SK-N-SH treated with all-trans-retinoic acid at 6 μM for 48 hours (cell line): ENCODE data around the gene NOTUM.
"Not testable (repeated sequence)": the region's sequence is repeated elsewhere in the genome, so short reads cannot be mapped to it uniquely, and the experiment has no call there.

Source experiments
- ATAC-seq: fragments of 200-7000 bp; cut with Tn5 transposase; 3 replicates; pipeline ENCODE4 v1.9.1; 2020; ENCODE audit warnings: mild to moderate bottlenecking, moderate library complexity
- ARNTL ChIP-seq: fragments of 450-650 bp; formaldehyde crosslinking; IDR thresholded peaks from 2 replicates; pipeline ENCODE4 v1.5.0; 2020; ENCODE audit warnings: low read depth, mild to moderate bottlenecking, moderate library complexity, borderline replicate concordance
- BACH2 ChIP-seq: fragments of 250-450 bp; sonication (Bioruptor Pico); IDR thresholded peaks from 2 replicates; pipeline ENCODE4 v1.9.0; 2021; ENCODE audit warnings: mild to moderate bottlenecking, borderline replicate concordance
- CREB5 ChIP-seq: fragments of 250-450 bp; sonication (Bioruptor Pico); IDR thresholded peaks from 2 replicates; pipeline ENCODE4 v1.5.1; 2020; ENCODE audit warnings: low read depth, mild to moderate bottlenecking, moderate library complexity
- CSDC2 ChIP-seq: fragments of 250-450 bp; sonication (Bioruptor Pico); IDR thresholded peaks from 2 replicates; pipeline ENCODE4 v1.5.0; 2020; ENCODE audit warnings: mild to moderate bottlenecking, moderate library complexity
- ESRRG ChIP-seq: fragments of 250-450 bp; sonication (Bioruptor Pico); IDR thresholded peaks from 2 replicates; pipeline ENCODE4 v1.6.1; 2021; ENCODE audit warnings: mild to moderate bottlenecking
- GLIS3 ChIP-seq: fragments of 250-450 bp; sonication (Bioruptor Pico); IDR thresholded peaks from 2 replicates; pipeline ENCODE4 v1.5.0; 2020; ENCODE audit warnings: mild to moderate bottlenecking, moderate library complexity
- OSR1 ChIP-seq: fragments of 250-450 bp; sonication (Bioruptor Pico); IDR thresholded peaks from 2 replicates; pipeline ENCODE4 v1.8.0; 2022; ENCODE audit warnings: moderate library complexity, mild to moderate bottlenecking, inconsistent platforms
- PATZ1 ChIP-seq: fragments of 250-450 bp; sonication (Bioruptor Pico); IDR thresholded peaks from 2 replicates; pipeline ENCODE4 v1.8.0; 2020; ENCODE audit warnings: mild to moderate bottlenecking, moderate library complexity, borderline replicate concordance
- POU6F1 ChIP-seq: fragments of 250-450 bp; sonication (Bioruptor Pico); IDR thresholded peaks from 2 replicates; pipeline ENCODE4 v1.8.0; 2021; ENCODE audit warnings: low read depth, mild to moderate bottlenecking, moderate library complexity, borderline replicate concordance
- PPARA ChIP-seq: fragments of 250-450 bp; sonication (Bioruptor Pico); IDR thresholded peaks from 2 replicates; pipeline ENCODE4 v1.5.0; 2020; ENCODE audit warnings: mild to moderate bottlenecking, borderline replicate concordance
- SNAI2 ChIP-seq: fragments of 250-450 bp; sonication (Bioruptor Pico); IDR thresholded peaks from 2 replicates; pipeline ENCODE4 v1.5.0; 2020; ENCODE audit warnings: mild to moderate bottlenecking, moderate library complexity
- TCF4 ChIP-seq: fragments of 250-450 bp; sonication (Bioruptor Pico); IDR thresholded peaks from 2 replicates; pipeline ENCODE4 v1.8.0; 2021; ENCODE audit warnings: mild to moderate bottlenecking, moderate library complexity, borderline replicate concordance
- TOX ChIP-seq: fragments of 250-450 bp; sonication (Bioruptor Pico); IDR thresholded peaks from 2 replicates; pipeline ENCODE4 v1.8.0; 2021; ENCODE audit warnings: mild to moderate bottlenecking, moderate library complexity, borderline replicate concordance
- ZC3H10 ChIP-seq: fragments of 250-450 bp; sonication (Bioruptor Pico); IDR thresholded peaks from 2 replicates; pipeline ENCODE4 v1.5.1; 2021; ENCODE audit warnings: mild to moderate bottlenecking, moderate library complexity
- ZFP3 ChIP-seq: fragments of 250-450 bp; sonication (Bioruptor Pico); IDR thresholded peaks from 2 replicates; pipeline ENCODE4 v1.5.0; 2020; ENCODE audit warnings: mild to moderate bottlenecking, moderate library complexity
- ZFP30 ChIP-seq: fragments of 450-650 bp; formaldehyde crosslinking; IDR thresholded peaks from 2 replicates; pipeline ENCODE4 v1.5.0; 2022; ENCODE audit warnings: mild to moderate bottlenecking, moderate library complexity
- ZNF565 ChIP-seq: fragments of 450-650 bp; formaldehyde crosslinking; conservative IDR thresholded peaks from 2 replicates; pipeline ENCODE4 v1.5.0; 2020; ENCODE audit warnings: low read depth, mild to moderate bottlenecking, moderate library complexity
- ZNF70 ChIP-seq: fragments of 450-650 bp; formaldehyde crosslinking; IDR thresholded peaks from 2 replicates; pipeline ENCODE4 v1.5.0; 2020; ENCODE audit warnings: mild to moderate bottlenecking, moderate library complexity
- ZNF8 ChIP-seq: fragments of 450-650 bp; formaldehyde crosslinking; IDR thresholded peaks from 2 replicates; pipeline ENCODE4 v1.5.0; 2020; ENCODE audit warnings: mild to moderate bottlenecking, moderate library complexity
- TF ChIP-seq, protein P1 (sequence below): fragments of 250-450 bp; sonication (Bioruptor Pico); IDR thresholded peaks from 2 replicates; pipeline ENCODE4 v1.5.0; 2020; ENCODE audit warnings: mild to moderate bottlenecking, moderate library complexity

NOTUM gene

DNA sequence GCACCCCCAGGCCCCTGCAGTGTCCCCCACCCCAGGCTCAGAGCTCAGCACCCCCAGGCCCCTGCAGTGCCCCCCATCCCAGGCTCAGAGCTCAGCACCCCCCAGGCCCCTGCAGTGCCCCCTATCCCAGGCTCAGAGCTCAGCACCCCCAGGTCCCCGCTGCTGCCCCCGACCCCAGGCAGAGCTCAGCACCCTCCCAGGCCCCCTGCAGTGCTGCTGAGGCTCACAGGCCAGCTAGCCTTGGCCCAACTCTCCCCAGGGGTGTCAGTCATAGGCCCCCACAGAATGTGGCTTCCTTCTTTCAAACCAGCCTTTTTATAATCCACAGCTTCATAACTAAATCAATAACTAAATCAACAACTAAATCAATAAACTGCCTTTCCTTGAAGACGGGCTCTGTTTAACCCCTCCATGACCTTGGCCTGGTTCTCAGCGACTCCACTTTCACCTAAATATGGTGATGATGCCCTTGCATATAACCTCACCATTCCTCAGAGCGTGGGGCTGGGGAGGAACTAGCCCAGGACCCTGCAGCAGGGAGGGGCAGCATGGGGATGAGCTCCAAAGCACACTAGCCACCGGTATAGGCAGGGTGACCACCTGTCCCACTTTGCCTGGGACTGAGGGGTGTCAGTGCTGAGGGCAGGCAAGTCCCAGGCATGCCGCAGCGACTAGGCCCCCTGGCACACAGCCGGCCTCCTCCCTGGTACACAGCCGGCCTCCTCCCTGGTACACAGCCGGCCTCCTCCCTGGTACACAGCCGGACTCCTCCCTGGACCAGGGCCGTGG is 5.0 kb downstream of the NOTUM start:
- ATAC-seq = no peak
- TF ChIP-seq OSR1 = no peak
- no peak for TF ChIP-seq CSDC2 (CRISPR knock-in tag)
- TF ChIP-seq PATZ1 (CRISPR knock-in tag) = no peak
- TF ChIP-seq, protein P1, sequence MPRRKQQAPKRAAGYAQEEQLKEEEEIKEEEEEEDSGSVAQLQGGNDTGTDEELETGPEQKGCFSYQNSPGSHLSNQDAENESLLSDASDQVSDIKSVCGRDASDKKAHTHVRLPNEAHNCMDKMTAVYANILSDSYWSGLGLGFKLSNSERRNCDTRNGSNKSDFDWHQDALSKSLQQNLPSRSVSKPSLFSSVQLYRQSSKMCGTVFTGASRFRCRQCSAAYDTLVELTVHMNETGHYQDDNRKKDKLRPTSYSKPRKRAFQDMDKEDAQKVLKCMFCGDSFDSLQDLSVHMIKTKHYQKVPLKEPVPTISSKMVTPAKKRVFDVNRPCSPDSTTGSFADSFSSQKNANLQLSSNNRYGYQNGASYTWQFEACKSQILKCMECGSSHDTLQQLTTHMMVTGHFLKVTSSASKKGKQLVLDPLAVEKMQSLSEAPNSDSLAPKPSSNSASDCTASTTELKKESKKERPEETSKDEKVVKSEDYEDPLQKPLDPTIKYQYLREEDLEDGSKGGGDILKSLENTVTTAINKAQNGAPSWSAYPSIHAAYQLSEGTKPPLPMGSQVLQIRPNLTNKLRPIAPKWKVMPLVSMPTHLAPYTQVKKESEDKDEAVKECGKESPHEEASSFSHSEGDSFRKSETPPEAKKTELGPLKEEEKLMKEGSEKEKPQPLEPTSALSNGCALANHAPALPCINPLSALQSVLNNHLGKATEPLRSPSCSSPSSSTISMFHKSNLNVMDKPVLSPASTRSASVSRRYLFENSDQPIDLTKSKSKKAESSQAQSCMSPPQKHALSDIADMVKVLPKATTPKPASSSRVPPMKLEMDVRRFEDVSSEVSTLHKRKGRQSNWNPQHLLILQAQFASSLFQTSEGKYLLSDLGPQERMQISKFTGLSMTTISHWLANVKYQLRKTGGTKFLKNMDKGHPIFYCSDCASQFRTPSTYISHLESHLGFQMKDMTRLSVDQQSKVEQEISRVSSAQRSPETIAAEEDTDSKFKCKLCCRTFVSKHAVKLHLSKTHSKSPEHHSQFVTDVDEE (CRISPR knock-in tag) = no peak
- no peak for TF ChIP-seq ZFP30 (CRISPR knock-in tag)

DNA sequence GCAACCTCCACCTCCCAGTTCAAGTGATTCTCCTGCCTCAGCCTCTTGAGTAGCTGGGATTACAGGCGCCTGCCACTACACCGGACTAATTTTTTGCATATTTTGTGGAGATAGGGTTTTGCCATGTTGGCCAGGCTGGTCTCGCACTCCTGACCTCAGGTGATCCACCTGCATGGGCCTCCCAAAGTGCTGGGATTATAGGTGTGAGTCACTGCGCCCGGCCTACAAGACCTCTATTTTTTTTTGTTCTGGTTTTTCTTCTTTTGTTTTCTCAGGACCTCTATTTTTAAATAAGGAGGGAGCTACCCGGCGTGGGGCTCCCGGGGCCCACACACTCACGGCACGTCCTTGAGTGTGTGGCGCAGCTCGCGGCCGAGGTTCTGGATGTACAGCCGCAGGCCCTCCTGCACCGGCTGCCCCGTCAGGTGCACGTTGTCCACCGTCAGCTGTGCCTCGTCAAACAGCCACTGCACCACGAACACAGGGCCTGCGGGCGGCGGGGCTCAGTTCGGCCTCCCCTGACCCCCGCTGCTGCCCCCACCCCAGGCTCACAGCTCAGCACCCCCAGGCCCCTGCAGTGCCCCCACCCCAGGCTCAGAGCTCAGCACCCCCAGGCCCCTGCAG is 5.8 kb downstream of the NOTUM start:
- TF ChIP-seq ARNTL (CRISPR knock-in tag) (no peak), TOX (CRISPR knock-in tag) (no peak), BACH2 (no peak), ZNF70 (no peak), OSR1 (no peak)
- no peak for ATAC-seq

GRCh38 chr17:81954131-81955057 is 6.6 kb downstream of the NOTUM start:
- TF ChIP-seq TOX (CRISPR knock-in tag) (no peak), SNAI2 (CRISPR knock-in tag) (no peak), ZNF70 (no peak), ARNTL (CRISPR knock-in tag) (no peak), BACH2 (no peak), ZNF565 (CRISPR knock-in tag) (no peak), POU6F1 (no peak), ZNF8 (CRISPR knock-in tag) (no peak), CSDC2 (CRISPR knock-in tag) (no peak), ZFP3 (CRISPR knock-in tag) (no peak), GLIS3 (CRISPR knock-in tag) (no peak), PPARA (CRISPR knock-in tag) (no peak), ESRRG (CRISPR knock-in tag) (no peak), TCF4 (CRISPR knock-in tag) (no peak), OSR1 (no peak), ZC3H10 (CRISPR knock-in tag) (no peak), CREB5 (CRISPR knock-in tag) (no peak)
- TF ChIP-seq, protein P1 (CRISPR knock-in tag) = no peak
- no peak for ATAC-seq

DNA sequence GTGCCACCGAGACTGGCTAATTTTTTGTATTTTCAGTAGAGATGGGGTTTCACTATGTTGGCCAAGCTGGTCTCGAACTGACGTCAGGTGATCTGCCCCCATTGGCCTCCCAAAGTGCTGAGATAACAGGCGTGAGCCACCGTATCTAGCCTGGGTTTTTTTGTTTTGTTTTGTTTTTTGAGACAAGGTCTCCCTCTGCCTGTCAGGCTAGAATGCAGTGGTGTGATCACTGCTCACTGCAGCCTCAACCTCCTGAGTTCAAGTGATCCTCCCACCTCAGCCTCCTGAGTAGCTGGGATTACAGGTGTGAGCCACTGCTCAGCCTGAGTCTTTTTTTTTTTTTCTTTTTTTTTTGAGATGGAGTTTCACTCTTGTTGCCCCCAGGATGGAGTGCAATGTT is 7.5 kb downstream of the NOTUM start:
- ATAC-seq = not testable (repeated sequence)
